SU-DHL-6 (cell line): Measurements from ENCODE around the gene YIPF2.
A peak's percentile ranks its signal among the peaks of the same experiment; 100 is the strongest.

Experiments
- H2AFZ ChIP-seq: fragments of 200-600 bp; sonication (generic); 2 replicates; pipeline ENCODE4 v1.6.1; 2014; ENCODE audit warnings: low read depth, mild to moderate bottlenecking, moderate library complexity, mixed read lengths, antibody characterized with exemption, low read length; ENCODE audit not compliant: severe bottlenecking
- H3F3A ChIP-seq: fragments of 200-600 bp; shearing (Covaris generic); 2 replicates; pipeline ENCODE4 v1.6.0; 2016; ENCODE audit warnings: antibody characterized with exemption, mild to moderate bottlenecking; ENCODE audit not compliant: insufficient read depth
- H3K27ac ChIP-seq: fragments of 200-600 bp; sonication (generic); 2 replicates; pipeline ENCODE4 v1.5.1; 2016; ENCODE audit warnings: low read depth, mild to moderate bottlenecking, low read length, moderate library complexity, mixed read lengths
- H3K27me3 ChIP-seq: fragments of 200-600 bp; sonication (generic), shearing (Covaris generic); 2 replicates; pipeline ENCODE4 v1.6.0; 2014; ENCODE audit warnings: mild to moderate bottlenecking, low read length
- H3K36me3 ChIP-seq: fragments of 200-600 bp; sonication (generic); 2 replicates; pipeline ENCODE4 v1.6.1; 2014; ENCODE audit warnings: mild to moderate bottlenecking, low read length, mixed read lengths
- H3K4me2 ChIP-seq: fragments of 300-600, 200-600 bp; shearing (Covaris generic), sonication (generic); 2 replicates; pipeline ENCODE4 v1.6.0; 2014; ENCODE audit warnings: low read length, low read depth, mild to moderate bottlenecking; ENCODE audit not compliant: poor library complexity, severe bottlenecking
- H3K4me3 ChIP-seq: fragments of 200-600 bp; sonication (generic); 2 replicates; pipeline ENCODE4 v1.5.1; 2014; ENCODE audit warnings: antibody characterized with exemption, low read length, mild to moderate bottlenecking, mixed read lengths; ENCODE audit not compliant: insufficient read depth, poor library complexity, severe bottlenecking
- H3K79me2 ChIP-seq: fragments of 200-600 bp; sonication (generic); 2 replicates; pipeline ENCODE4 v1.6.1; 2014; ENCODE audit warnings: mild to moderate bottlenecking, low read length, moderate library complexity; ENCODE audit not compliant: insufficient read depth
- H3K9ac ChIP-seq: fragments of 200-600 bp; sonication (generic); 2 replicates; pipeline ENCODE4 v1.7.0; 2014; ENCODE audit warnings: mild to moderate bottlenecking, low read length
- H3K9me2 ChIP-seq: fragments of 200-600 bp; sonication (generic); replicated peaks from 2 replicates; pipeline ENCODE4 v1.6.1; 2014; ENCODE audit warnings: low read length; ENCODE audit not compliant: insufficient read depth
- H3K9me3 ChIP-seq: fragments of 200-600 bp; sonication (generic); 2 replicates; pipeline ENCODE4 v1.6.1; 2014; ENCODE audit warnings: low read length, mixed read lengths; ENCODE audit not compliant: insufficient read depth
- H4K20me1 ChIP-seq: fragments of 200-600 bp; sonication (generic); 2 replicates; pipeline ENCODE4 v1.6.1; 2014; ENCODE audit warnings: low read depth, mild to moderate bottlenecking, antibody characterized with exemption, low read length, moderate library complexity, mixed read lengths
- CTCF ChIP-seq: fragments of 200-600 bp; sonication (generic); IDR thresholded peaks from one replicate; pipeline ENCODE4 v1.5.1; 2017; ENCODE audit warnings: antibody characterized with exemption, mild to moderate bottlenecking, low read length, moderate library complexity; ENCODE audit not compliant: insufficient read depth, poor library complexity, severe bottlenecking
- EZH2phosphoT487 ChIP-seq: fragments of 200-600 bp; sonication (generic), shearing (Covaris generic); conservative IDR thresholded peaks from 2 replicates; pipeline ENCODE4 v1.6.1; 2018; ENCODE audit warnings: mild to moderate bottlenecking, antibody characterized with exemption, low read length, moderate library complexity, mixed read lengths

Gene YIPF2

GRCh38 chr19:10963865-10964264 lies 35.4 kb upstream of the YIPF2 start:
- Histone ChIP-seq H3F3A (peaks cover 52% of the 10 kb centered on the region), H2AFZ (no peak overlapping the region), H3K36me3 (peaks cover 5% of the 10 kb centered on the region; the same call in 1 of the 2 replicates), H3K4me3 (peak overlapping the region; percentile 97), H3K4me2 (peak overlapping the region; percentile 88), H3K27ac (peak overlapping the region; percentile 99), H3K9me3 (no peaks in the 10 kb centered on the region), H4K20me1 (no peaks in the 10 kb centered on the region), H3K9ac (peak overlapping the region; percentile 99), H3K9me2 (no peaks in the 10 kb centered on the region), H3K79me2 (peaks cover 73% of the 10 kb centered on the region), H3K27me3 (no peaks in the 10 kb centered on the region)
- no peak for TF ChIP-seq CTCF
- no peak for TF ChIP-seq EZH2phosphoT487

- Histone ChIP-seq H3K9ac (peak overlapping the region; percentile 99), H3K9me2 (no peaks in the 10 kb centered on the region), H3K9me3 (no peaks in the 10 kb centered on the region), H3K27me3 (no peaks in the 10 kb centered on the region), H3K27ac (peak overlapping the region; percentile 99), H3K4me2 (peak overlapping the region; percentile 88), H2AFZ (no peak overlapping the region), H3F3A (peaks cover 42% of the 10 kb centered on the region), H3K36me3 (peaks cover 5% of the 10 kb centered on the region; the same call in 1 of the 2 replicates), H4K20me1 (no peaks in the 10 kb centered on the region), H3K4me3 (peak overlapping the region; percentile 97), H3K79me2 (peaks cover 64% of the 10 kb centered on the region)
- TF ChIP-seq EZH2phosphoT487 (no peak), CTCF (no peak)
Measured at GRCh38 chr19:10962863-10963262, 34.4 kb upstream of the YIPF2 start.

- Histone ChIP-seq H3K9ac (peak overlapping the region; percentile 99), H3K36me3 (peaks cover 5% of the 10 kb centered on the region; the same call in 1 of the 2 replicates), H3K79me2 (peaks cover 51% of the 10 kb centered on the region), H3K27me3 (no peaks in the 10 kb centered on the region), H3K9me2 (no peaks in the 10 kb centered on the region), H2AFZ (no peak overlapping the region), H4K20me1 (no peaks in the 10 kb centered on the region), H3K4me3 (peak overlapping the region; percentile 97), H3K27ac (peak overlapping the region; percentile 99), H3K9me3 (no peaks in the 10 kb centered on the region), H3F3A (peaks cover 29% of the 10 kb centered on the region), H3K4me2 (peak overlapping the region; percentile 88)
- TF ChIP-seq CTCF = no peak
- TF ChIP-seq EZH2phosphoT487 = no peak
Measured at GRCh38 chr19:10961073-10961860, 32.8 kb upstream of the YIPF2 start.
